ENCODE results near the gene DZANK1. TPM values are rescaled to one million over a fixed set of nuclear protein-coding genes. Genes with fewer than 3 reads are reported as not detected.

The DZANK1 gene
- total and polyA plus RNA-seq, 11 donors: 0.46 to 2.0 (median 0.85) TPM; not detected in 1

DNA sequence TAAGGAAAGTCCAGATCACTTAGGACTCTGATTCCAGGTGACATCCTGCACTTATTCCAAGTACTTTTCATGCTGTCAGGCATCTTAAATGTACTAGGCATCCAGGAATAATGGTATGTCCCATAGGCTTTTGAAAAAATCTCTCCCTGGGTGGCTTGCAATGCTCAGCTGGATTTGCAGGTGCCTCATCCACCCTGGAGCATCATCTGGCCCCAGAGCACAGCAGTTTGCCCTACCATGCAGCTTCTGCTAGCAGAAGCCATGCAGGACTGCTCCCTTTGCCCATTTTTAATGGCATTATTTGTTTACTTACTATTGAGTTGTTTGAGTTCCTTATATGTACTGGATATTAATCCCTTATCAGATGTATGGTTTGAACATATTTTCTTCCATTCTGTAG, 45.2 kb downstream of the DZANK1 start:
- DNase-seq (no peak), ATAC-seq (no peak)
- Histone ChIP-seq H3K4me3 (no peak overlapping the region), H3K4me1 (no peaks in the 10 kb centered on the region), H3K36me3 (no peaks in the 10 kb centered on the region), H3K27ac (no peak overlapping the region), H3K9me3 (no peaks in the 10 kb centered on the region), H3K27me3 (no peaks in the 10 kb centered on the region)
- TF ChIP-seq, protein P1, sequence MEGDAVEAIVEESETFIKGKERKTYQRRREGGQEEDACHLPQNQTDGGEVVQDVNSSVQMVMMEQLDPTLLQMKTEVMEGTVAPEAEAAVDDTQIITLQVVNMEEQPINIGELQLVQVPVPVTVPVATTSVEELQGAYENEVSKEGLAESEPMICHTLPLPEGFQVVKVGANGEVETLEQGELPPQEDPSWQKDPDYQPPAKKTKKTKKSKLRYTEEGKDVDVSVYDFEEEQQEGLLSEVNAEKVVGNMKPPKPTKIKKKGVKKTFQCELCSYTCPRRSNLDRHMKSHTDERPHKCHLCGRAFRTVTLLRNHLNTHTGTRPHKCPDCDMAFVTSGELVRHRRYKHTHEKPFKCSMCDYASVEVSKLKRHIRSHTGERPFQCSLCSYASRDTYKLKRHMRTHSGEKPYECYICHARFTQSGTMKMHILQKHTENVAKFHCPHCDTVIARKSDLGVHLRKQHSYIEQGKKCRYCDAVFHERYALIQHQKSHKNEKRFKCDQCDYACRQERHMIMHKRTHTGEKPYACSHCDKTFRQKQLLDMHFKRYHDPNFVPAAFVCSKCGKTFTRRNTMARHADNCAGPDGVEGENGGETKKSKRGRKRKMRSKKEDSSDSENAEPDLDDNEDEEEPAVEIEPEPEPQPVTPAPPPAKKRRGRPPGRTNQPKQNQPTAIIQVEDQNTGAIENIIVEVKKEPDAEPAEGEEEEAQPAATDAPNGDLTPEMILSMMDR (IDR thresholded peaks at IDR 0.05): no peak
- TF ChIP-seq POLR2A (IDR thresholded peaks at IDR 0.05): no peak
- intact Hi-C loops (cut with DNase I): no loop called here

- 74 to 76% (median 75%) methylated on average over 5 of the region's 5 CpGs for WGBS, 4 donors
- Histone ChIP-seq H3K4me1 (peaks cover 0 to 4% (median 0%) of the 10 kb centered on the region in 12 donors), H3K27ac (no peak overlapping the region), H3K9me3 (no peaks in the 10 kb centered on the region), H3K4me3 (no peak overlapping the region), H3K27me3 (no peaks in the 10 kb centered on the region), H3K36me3 (no peaks in the 10 kb centered on the region)
- intact Hi-C loops (cut with DNase I): loop anchor here in 1 of 10 donors (10.0 kb wide), 1 partner anchor 48 kb away; the partner anchor contains the start of genes DZANK1 and POLR3F
- no peak for ATAC-seq
- TF ChIP-seq POLR2A (IDR thresholded peaks at IDR 0.05): no peak
- TF ChIP-seq, protein P1 (IDR thresholded peaks at IDR 0.05): no peak
- DNase-seq: no peak
Measured at GRCh38 chr20:18416486-18416885, 50.3 kb downstream of the DZANK1 start.

DNA sequence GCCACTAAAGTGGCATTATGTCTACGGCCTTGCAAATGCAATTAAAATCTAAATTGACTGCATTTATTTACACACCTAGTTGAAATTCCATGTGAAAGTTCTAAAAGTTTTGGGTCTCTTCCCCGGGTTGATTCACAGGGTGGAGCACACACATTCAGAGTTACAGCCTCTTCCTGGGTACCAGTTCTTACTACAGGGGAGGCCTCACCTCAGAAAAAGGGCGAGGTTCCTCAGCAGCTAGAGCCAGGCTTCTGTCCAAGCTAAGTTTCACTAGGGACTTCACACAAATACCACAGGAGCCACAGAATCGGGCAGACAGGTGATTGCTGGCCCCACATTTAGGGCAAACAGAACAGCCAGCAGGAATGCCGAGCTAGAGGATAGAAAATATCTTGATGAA, 52.7 kb downstream of the DZANK1 start:
- H3K4me3 ChIP-seq: no peak overlapping the region
- no peak for ATAC-seq
- WGBS, 4 donors: 75 to 86% (median 83%) methylated on average over 5 of the region's 5 CpGs
- no peak overlapping the region for H3K27ac ChIP-seq
- H3K9me3 ChIP-seq: no peaks in the 10 kb centered on the region
- TF ChIP-seq, protein P1 (IDR thresholded peaks at IDR 0.05): no peak
- no peak for TF ChIP-seq POLR2A (IDR thresholded peaks at IDR 0.05)
- H3K4me1 ChIP-seq: peaks cover 0 to 4% (median 0%) of the 10 kb centered on the region in 12 donors
- H3K27me3 ChIP-seq: no peaks in the 10 kb centered on the region
- no peak for DNase-seq
- intact Hi-C loops (cut with DNase I): loop anchor here in 1 of 10 donors (10.0 kb wide), 1 partner anchor 51 kb away; the partner anchor contains the start of genes DZANK1 and POLR3F
- no peaks in the 10 kb centered on the region for H3K36me3 ChIP-seq

- DNase-seq: no peak
- H3K27me3 ChIP-seq: no peaks in the 10 kb centered on the region
- ATAC-seq: no peak
- H3K4me3 ChIP-seq: no peak overlapping the region
- peak overlapping the region in 1 of 12 donors; percentile 52 for H3K27ac ChIP-seq
- H3K9me3 ChIP-seq: no peaks in the 10 kb centered on the region
- no peak for TF ChIP-seq POLR2A (IDR thresholded peaks at IDR 0.05)
- TF ChIP-seq, protein P1 (IDR thresholded peaks at IDR 0.05): no peak
- intact Hi-C loops (cut with DNase I): loop anchor here in 2 of 10 donors (2.0 to 10.0 kb wide), 2 partner anchors 52 to 54 kb away; partner anchors contain the start of genes DZANK1 (in 2 of the 2) and POLR3F (in 2 of the 2)
- H3K36me3 ChIP-seq: no peaks in the 10 kb centered on the region
- peaks cover 0 to 4% (median 0%) of the 10 kb centered on the region in 12 donors for H3K4me1 ChIP-seq
- WGBS, 4 donors: 82 to 86% (median 83%) methylated on average over 6 of the region's 6 CpGs
Measured at GRCh38 chr20:18412221-18412901, 54.5 kb downstream of the DZANK1 start.
